ENCODE data around the gene RAP1B. TPM values are rescaled to one million over a fixed set of nuclear protein-coding genes. Genes with fewer than 3 reads are reported as not detected.

Gene RAP1B
- total and polyA plus RNA-seq, 2 donors (not counting 3 experiments of a cell fraction or from before 2014, with no cell fraction given) = 147 to 174 TPM

GRCh38 chr12:68561830-68562229 is 48.9 kb upstream of the RAP1B start:
- no peaks in the 10 kb centered on the region for H3K9me1 ChIP-seq (replicated peaks; ENCODE audit: control insufficient read depth, extremely low read depth, insufficient read depth, low read length)
- no peak overlapping the region for H3K9ac ChIP-seq (replicated peaks; ENCODE audit: extremely low read depth, insufficient read depth, low read length)
- no peak overlapping the region for H2AFZ ChIP-seq (ENCODE audit: low read depth, low read length)
- H3K79me2 ChIP-seq (ENCODE audit: control insufficient read depth, insufficient read depth, low read length) = no peaks in the 10 kb centered on the region
- no peak overlapping the region for H3K4me3 ChIP-seq (replicated peaks in 1 of 3; ENCODE audit: insufficient read depth in 1 of 3, low read depth in 1 of 3, low read length in 3 of 3)
- BruUV-seq (replicated peaks) = no TSS peak
- H3K27ac ChIP-seq (ENCODE audit: insufficient read depth, low read depth, low read length) = no peak overlapping the region
- no peak overlapping the region for H3K4me2 ChIP-seq (ENCODE audit: insufficient read depth, low read length)
- no peaks in the 10 kb centered on the region for H4K20me1 ChIP-seq (replicated peaks; ENCODE audit: control insufficient read depth, extremely low read depth, insufficient read depth, low read length)
- no peaks in the 10 kb centered on the region for H3K36me3 ChIP-seq (ENCODE audit: control insufficient read depth in 2 of 2, extremely low read depth in 1 of 2, insufficient read depth in 2 of 2, low read length in 2 of 2)
- intact Hi-C loops (cut with micrococcal nuclease) = loop anchor here (2.0 kb wide), 1 partner anchor 47 kb away; no protein-coding TSS in a partner anchor
- no peak for TF ChIP-seq MYC (IDR thresholded peaks at IDR 0.05; ENCODE audit: low read depth, low read length)
- TF ChIP-seq MAX (IDR thresholded peaks at IDR 0.05; ENCODE audit: insufficient read depth, insufficient read length) = no peak
- TF ChIP-seq FOS (IDR thresholded peaks at IDR 0.05; ENCODE audit: borderline replicate concordance, insufficient read depth, low read length) = no peak
- TF ChIP-seq JUN (IDR thresholded peaks at IDR 0.05; ENCODE audit: borderline replicate concordance, insufficient read depth, insufficient read length, low read depth) = no peak
- no peak for TF ChIP-seq EZH2 (IDR thresholded peaks at IDR 0.05; ENCODE audit: borderline replicate concordance, low read depth, low read length, severe bottlenecking)
- no peak for TF ChIP-seq CTCF (IDR thresholded peaks at IDR 0.05; ENCODE audit: extremely low read depth in 1 of 2, insufficient read depth in 1 of 2, low read depth in 1 of 2, low read length in 2 of 2)
- no peak for TF ChIP-seq POLR2AphosphoS5 (IDR thresholded peaks at IDR 0.05; ENCODE audit: insufficient read depth, low read depth, low read length)
- no peak for TF ChIP-seq POLR2A (IDR thresholded peaks at IDR 0.05; ENCODE audit: low read depth, low read length)
- TF ChIP-seq GATA2 (IDR thresholded peaks at IDR 0.05; ENCODE audit: insufficient read depth, insufficient read length, low read depth, low read length) = no peak
- FAIRE-seq (no peak), DNase-seq (ENCODE audit: low read depth, low spot score) (no peak)
- H3K4me1 ChIP-seq (ENCODE audit: control insufficient read depth, extremely low read depth, insufficient read depth, low read length) = peaks cover 17% of the 10 kb centered on the region
- CTCF ChIA-PET = interaction anchor here (0.6 kb wide), 1 partner anchor 219 kb away, joined by 3 read pairs; no protein-coding TSS in a partner anchor
- peaks cover 0 to 2% of the 10 kb centered on the region in 2 experiments for H3K27me3 ChIP-seq (ENCODE audit: control insufficient read depth in 2 of 2, insufficient read depth in 2 of 2, low read length in 2 of 2)
- POLR2A ChIA-PET = no interaction called here
- dilution Hi-C loops (cut with MboI; ENCODE audit: extremely low pct_ligation_motif_present, low sequenced_read_pairs) = no loop called here
- no peaks in the 10 kb centered on the region for H3K9me3 ChIP-seq (replicated peaks; ENCODE audit: control insufficient read depth, insufficient read depth, low read length)
